IPS DF 6.9 (cell line): Measurements from ENCODE around the gene ETS2.
A peak's percentile ranks its signal among the peaks of the same experiment; 100 is the strongest.

Source experiments
- DNase-seq: peaks from one replicate; pipeline ENCODE4 v3.0.0-alpha.2; 2013; ENCODE audit warnings: low read depth, low spot score
- H3K27ac ChIP-seq: one replicate; pipeline ENCODE4 v1.5.1; 2013; ENCODE audit warnings: low read length, control low read depth
- H3K27me3 ChIP-seq: 2 replicates; pipeline ENCODE4 v1.6.1; 2013; ENCODE audit warnings: mild to moderate bottlenecking, low read length; ENCODE audit not compliant: control insufficient read depth, insufficient read depth
- H3K36me3 ChIP-seq: 2 replicates; pipeline ENCODE4 v1.6.1; 2013; ENCODE audit warnings: low read length; ENCODE audit not compliant: control insufficient read depth, insufficient read depth
- H3K4me1 ChIP-seq: 2 replicates; pipeline ENCODE4 v1.6.1; 2013; ENCODE audit warnings: low read length; ENCODE audit not compliant: control insufficient read depth, insufficient read depth
- H3K4me3 ChIP-seq: 2 replicates; pipeline ENCODE4 v1.5.1; 2013; ENCODE audit warnings: mild to moderate bottlenecking, low read length
- H3K9me3 ChIP-seq: 2 replicates; pipeline ENCODE4 v1.6.1; 2013; ENCODE audit warnings: low read length, inconsistent platforms; ENCODE audit not compliant: control insufficient read depth, insufficient read depth
- WGBS: extraction: QIAGEN DNeasy Blood & Tissue Kit; methylation state at CpG from one replicate; pipeline ENCODE4 v1.1.7; 2013; ENCODE audit warnings: mixed read lengths, missing lambda C conversion rate; ENCODE audit not compliant: insufficient read length, insufficient coverage; 5-methylcytosine and 5-hydroxymethylcytosine counted together

Gene ETS2

DNA sequence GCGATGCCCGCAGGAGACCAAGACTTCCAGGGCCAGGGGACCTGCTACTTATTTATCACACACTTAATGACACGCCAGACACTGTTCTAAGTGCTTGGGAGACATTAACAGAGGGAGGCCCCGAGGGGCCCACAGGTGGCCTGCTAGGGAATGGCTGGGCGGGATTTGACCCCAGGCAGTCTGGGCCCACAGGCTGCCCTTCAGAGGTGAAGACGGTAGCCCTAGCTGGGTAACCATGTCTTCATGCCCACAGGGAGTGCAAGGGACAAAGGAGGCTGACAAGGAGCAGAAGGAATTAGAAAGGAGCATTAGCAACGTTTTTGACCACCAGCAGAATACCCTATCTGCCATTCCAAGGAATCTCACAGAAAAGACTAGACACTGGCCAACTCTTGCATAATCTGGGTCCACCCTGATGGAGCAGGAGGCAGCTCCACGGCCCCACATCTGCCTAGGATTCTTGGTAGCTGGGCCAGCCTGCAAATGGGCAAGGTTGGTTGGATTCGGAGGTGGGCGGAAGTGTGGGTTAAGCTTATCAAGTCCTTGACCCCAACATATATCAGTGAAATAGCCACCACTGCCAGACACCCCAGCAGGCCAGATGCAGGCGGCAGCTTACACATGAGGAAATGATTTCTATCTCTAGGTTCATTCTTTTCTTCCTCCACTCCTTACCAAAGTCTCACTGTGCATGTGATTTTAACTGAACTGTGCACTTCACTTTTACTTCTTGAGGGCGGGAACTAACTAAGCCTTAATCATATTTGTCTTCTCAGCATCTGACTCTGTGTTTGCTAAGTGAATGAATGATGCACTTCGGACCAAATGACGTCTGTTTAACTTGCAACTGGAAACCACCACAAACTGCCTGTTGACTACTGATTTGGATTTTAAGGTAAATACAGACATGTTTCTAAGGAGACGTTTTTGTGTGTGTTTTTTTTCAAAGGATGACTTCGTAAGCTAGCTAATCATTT lies 3.4 kb upstream of the ETS2 start:
- no peak for DNase-seq
- H3K27ac ChIP-seq, result no peak overlapping the region

DNA sequence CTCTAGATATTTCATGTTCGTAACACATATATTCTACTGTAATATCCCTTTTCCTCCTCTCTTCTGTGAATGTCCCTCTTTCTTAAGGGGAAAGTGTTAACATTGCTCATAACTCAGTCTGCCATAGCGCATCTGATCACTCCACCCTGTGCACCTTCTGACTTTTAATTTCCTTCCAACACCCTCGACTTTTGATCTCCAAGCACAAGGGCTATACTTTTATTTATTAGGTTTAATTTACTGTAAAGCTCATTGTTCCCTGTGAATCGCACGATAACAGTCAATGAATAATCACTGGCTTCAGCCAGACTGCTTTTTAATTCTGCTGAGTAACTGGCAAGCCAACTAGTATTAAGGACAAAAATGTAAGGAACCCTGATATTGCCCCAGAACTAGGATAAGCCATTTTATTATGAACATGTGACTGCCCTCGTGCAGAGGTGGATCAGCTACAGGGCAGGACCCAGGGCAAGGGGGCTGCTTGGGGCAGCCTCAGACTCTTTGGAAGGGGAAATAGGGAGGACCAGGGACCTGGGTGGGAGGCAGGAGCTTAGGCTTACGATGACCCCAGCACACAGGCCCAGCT lies 2.6 kb upstream of the ETS2 start:
- no CpG with 5 or more reads among the region's 7 CpGs for WGBS
- Histone ChIP-seq H3K27me3 (no peaks in the 10 kb centered on the region), H3K36me3 (no peaks in the 10 kb centered on the region), H3K27ac (no peak overlapping the region), H3K4me3 (no peak overlapping the region), H3K4me1 (peaks cover 4% of the 10 kb centered on the region), H3K9me3 (no peaks in the 10 kb centered on the region)
- DNase-seq, result no peak

More for the DNA sequence above, 3.4 kb upstream of the ETS2 start:
- Histone ChIP-seq H3K9me3 (no peaks in the 10 kb centered on the region), H3K4me1 (no peaks in the 10 kb centered on the region), H3K4me3 (no peak overlapping the region), H3K27me3 (no peaks in the 10 kb centered on the region), H3K36me3 (no peaks in the 10 kb centered on the region)
- no CpG with 5 or more reads among the region's 16 CpGs for WGBS

DNA sequence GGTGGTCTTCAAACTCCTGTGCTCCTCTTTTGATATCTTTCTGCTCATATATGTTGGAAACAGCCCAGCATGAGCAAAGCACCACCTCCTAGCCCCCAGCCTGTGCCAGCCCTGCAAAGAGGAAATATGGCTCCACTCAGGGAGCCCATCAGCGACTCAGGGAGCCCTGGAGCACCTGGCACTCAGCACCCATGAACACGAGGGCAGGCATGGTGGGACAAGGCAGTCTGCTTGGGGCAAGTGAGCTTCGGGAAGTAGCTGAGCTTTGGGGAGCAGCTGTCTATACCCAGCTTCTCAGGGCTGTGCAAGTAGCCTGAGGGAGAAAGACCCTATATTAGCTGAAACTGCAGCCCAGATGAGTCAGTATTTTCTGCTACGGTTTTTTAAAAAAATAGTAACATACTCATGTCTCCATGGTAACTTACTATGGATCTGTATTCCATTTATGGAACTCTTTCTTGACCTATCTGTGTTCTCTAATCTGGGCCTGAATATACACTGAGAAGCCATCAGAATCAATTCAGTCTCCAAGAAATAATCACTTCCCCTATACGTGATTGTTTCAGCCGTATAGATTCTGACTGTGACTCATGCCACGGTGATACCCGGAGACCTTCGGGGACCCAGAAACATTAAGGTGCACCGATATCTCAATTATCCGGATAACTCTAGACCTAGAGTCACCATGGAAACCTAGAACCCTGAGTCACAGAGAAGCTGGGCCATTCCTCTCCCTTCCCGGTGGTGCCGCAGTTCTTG lies 1.5 kb upstream of the ETS2 start:
- WGBS, result no CpG with 5 or more reads among the region's 13 CpGs
- Histone ChIP-seq H3K4me1 (peaks cover 6% of the 10 kb centered on the region), H3K9me3 (no peaks in the 10 kb centered on the region), H3K27ac (no peak overlapping the region), H3K36me3 (no peaks in the 10 kb centered on the region), H3K27me3 (no peaks in the 10 kb centered on the region), H3K4me3 (no peak overlapping the region; the same call in 1 of the 2 replicates)
- no peak for DNase-seq

DNA sequence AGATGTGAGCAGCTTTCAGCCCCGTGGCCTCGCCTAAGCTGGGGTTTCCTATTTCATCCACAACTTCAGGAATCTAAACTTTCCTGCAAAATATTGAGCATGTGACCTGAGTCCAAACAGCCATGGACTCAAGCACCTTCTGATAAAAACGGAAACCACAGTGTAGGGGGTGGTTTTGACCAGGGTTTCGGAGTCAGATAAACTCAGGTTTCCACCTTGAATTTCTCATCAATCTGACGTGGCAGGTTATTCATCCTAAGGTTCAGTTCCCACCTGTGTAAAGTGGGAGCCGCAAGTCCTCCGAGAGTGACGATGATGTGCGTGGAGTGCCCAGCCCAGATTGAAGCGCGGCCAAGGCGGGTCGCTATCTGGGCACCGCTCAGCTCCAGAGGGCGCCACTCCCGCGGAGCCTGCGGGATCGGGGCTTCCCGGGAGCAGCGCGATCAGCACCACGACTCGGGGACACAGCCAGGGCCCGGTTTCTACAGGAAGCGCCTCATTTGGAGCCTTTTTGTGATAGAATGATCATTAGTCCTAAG lies 871 bp upstream of the ETS2 start:
- Histone ChIP-seq H3K27me3 (no peaks in the 10 kb centered on the region), H3K27ac (no peak overlapping the region), H3K9me3 (no peaks in the 10 kb centered on the region), H3K36me3 (no peaks in the 10 kb centered on the region), H3K4me3 (peak overlapping the region; percentile 97; the same call in 1 of the 2 replicates), H3K4me1 (peaks cover 9% of the 10 kb centered on the region)
- no CpG with 5 or more reads among the region's 26 CpGs for WGBS
- DNase-seq, result no peak

DNA sequence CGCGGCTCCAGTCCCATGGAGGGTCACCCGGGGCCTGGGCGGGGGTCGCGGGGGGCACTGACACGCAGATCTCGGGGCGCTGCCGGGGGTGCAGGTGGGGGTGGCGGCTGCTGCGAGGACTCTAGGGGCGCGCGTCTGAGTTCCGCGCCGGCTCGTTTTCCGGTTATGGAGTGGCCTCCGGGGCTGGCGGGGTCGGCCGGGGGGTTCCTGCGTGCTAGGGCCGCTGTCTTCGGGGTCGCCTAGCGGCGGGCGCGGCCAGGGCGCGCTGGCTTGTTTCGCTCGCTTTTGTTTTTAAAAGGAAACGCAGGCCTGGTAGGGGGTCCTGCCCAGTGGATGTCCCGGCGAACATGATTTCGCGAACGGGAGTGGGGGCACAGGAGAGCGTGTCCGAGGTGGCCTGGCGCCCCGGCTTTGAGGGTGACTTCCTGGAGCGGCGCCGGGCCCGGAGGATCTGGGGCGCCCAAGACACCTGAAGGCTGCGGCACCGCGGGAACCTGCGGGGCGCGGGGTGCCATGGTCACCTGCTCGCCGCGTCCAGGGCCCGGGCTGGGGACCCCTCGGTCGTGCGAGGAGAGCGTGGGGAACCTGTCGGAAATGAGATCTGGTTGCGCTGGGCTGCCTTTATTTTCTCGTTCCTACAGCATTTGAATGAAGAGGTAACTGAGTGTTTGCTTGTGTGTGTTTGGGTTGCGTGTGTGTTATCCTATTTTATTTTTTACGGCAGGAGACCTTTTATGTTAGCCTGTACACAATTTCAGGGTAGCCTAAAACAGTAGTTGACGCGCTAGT lies 618 bp downstream of the ETS2 start:
- no peaks in the 10 kb centered on the region for H3K9me3 ChIP-seq
- H3K4me1 ChIP-seq, result peaks cover 9% of the 10 kb centered on the region
- H3K27ac ChIP-seq, result no peak overlapping the region
- no peaks in the 10 kb centered on the region for H3K36me3 ChIP-seq
- no peak for DNase-seq
- H3K4me3 ChIP-seq, result peak overlapping the region; percentile 97
- no CpG with 5 or more reads among the region's 72 CpGs for WGBS
- H3K27me3 ChIP-seq, result no peaks in the 10 kb centered on the region

DNA sequence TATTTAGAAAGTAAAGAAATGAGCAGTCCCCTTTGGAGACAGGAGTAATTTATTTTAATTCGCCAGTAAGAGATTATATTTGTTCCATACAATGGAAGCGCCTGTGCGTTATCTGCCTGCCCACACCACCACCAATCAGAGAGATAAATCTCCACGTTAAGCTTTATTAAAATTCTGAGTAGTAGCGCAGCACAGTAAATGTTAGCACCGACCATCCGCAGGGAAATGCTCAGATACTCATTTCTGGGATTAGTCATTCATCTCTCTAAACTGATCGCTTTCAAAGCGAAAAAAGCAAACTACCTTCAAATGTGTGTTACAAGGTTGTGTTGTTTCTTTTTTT lies 1.2 kb downstream of the ETS2 start:
- H3K4me1 ChIP-seq, result peaks cover 9% of the 10 kb centered on the region
- H3K27ac ChIP-seq, result no peak overlapping the region
- no peaks in the 10 kb centered on the region for H3K27me3 ChIP-seq
- H3K9me3 ChIP-seq, result no peaks in the 10 kb centered on the region
- H3K4me3 ChIP-seq, result peak overlapping the region; percentile 97; the same call in 1 of the 2 replicates
- WGBS, result no CpG with 5 or more reads among the region's 9 CpGs
- no peaks in the 10 kb centered on the region for H3K36me3 ChIP-seq
- DNase-seq, result no peak

DNA sequence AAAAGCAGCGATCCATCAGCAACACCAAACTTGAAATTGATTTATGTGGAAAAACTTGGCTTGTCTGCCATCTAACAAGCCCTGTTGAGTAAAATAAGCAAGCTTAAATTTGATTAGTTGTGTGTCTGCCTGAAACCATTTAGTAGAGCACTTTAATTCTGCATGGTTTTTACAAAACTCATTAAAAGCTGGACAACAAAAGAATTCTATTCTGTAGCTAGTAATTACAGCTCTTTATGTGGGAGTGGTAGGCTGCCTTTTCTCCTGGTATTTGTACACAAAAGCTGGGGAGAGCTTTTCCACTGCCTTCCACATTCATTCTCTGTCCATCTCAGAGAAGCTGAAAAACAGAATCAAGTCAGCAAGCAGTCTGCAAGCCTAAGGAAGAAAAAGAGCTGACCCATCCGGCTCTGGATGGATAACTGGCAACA lies 1.7 kb downstream of the ETS2 start:
- H3K4me3 ChIP-seq, result no peak overlapping the region
- no peaks in the 10 kb centered on the region for H3K36me3 ChIP-seq
- DNase-seq, result no peak
- no peaks in the 10 kb centered on the region for H3K9me3 ChIP-seq
- H3K27me3 ChIP-seq, result no peaks in the 10 kb centered on the region
- no CpG with 5 or more reads among the region's 2 CpGs for WGBS
- H3K4me1 ChIP-seq, result peaks cover 9% of the 10 kb centered on the region
- H3K27ac ChIP-seq, result no peak overlapping the region

DNA sequence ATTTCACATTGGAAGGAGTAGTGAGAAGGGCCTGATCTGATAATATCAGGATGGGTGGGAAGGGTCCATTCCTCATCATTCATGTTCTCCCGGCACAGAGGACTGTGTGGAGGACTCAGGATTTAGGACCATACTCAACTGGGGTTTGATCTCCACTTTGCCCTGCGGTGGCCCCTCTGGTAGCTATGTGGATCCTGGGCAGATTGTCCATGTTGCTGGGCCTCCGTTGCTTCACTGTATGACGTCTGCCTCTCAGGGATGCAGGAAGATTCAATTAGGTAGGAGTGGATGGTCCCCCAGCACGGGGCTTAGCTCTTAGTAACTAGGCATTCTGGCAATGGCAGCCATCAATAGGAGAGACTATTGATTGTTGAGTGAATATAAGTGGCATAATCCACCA lies 2.3 kb downstream of the ETS2 start:
- Histone ChIP-seq H3K9me3 (no peaks in the 10 kb centered on the region), H3K27me3 (no peaks in the 10 kb centered on the region), H3K27ac (no peak overlapping the region), H3K4me1 (peaks cover 9% of the 10 kb centered on the region), H3K4me3 (no peak overlapping the region), H3K36me3 (no peaks in the 10 kb centered on the region)
- DNase-seq, result no peak
- WGBS, result no CpG with 5 or more reads among the region's 5 CpGs

DNA sequence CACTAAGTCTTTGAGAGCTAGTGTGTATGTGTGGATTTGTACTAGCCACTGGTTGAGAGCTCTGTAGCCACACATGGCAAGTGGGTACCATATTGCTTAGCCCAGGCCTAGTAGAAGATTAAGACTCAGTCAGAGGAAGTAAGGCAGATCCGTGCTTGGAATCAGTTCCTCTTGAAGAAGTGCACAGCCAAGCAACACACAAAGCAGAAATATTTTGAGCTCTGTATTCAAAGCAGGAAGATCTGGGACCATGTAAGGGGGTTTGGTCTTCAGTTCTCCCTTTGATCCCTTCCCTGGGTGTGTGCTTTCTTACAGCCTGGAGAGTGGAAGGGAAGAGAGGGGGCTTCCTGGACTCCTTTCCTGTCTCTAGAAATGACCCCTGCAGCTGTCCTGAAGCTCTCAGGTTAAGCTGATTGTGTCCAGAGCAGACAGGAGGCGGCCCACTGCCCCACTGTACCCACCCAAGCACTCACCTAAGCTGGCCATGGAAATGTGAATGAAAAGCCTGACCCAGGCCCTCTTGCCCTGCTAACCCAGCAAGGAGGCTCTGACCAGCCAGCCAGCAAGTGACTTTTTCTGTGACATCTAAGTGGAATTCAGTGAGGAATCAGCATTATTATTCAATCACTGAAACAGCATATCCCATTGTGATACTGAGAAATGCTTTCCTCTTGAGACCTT lies 3.6 kb downstream of the ETS2 start:
- H3K36me3 ChIP-seq, result peaks cover 9% of the 10 kb centered on the region

More for the DNA sequence above, 3.6 kb downstream of the ETS2 start:
- Histone ChIP-seq H3K4me1 (peaks cover 9% of the 10 kb centered on the region), H3K9me3 (no peaks in the 10 kb centered on the region), H3K27ac (no peak overlapping the region), H3K27me3 (no peaks in the 10 kb centered on the region), H3K4me3 (no peak overlapping the region)
- WGBS, result no CpG with 5 or more reads among the region's 2 CpGs
- no peak for DNase-seq
